Measurements from ENCODE around the gene LCAT. TPM values are rescaled to one million over a fixed set of nuclear protein-coding genes. Genes with fewer than 3 reads are reported as not detected.

The LCAT gene
- total RNA-seq, 4 donors from 2014 or later: 10.8 to 25.8 (median 15.9) TPM

DNA sequence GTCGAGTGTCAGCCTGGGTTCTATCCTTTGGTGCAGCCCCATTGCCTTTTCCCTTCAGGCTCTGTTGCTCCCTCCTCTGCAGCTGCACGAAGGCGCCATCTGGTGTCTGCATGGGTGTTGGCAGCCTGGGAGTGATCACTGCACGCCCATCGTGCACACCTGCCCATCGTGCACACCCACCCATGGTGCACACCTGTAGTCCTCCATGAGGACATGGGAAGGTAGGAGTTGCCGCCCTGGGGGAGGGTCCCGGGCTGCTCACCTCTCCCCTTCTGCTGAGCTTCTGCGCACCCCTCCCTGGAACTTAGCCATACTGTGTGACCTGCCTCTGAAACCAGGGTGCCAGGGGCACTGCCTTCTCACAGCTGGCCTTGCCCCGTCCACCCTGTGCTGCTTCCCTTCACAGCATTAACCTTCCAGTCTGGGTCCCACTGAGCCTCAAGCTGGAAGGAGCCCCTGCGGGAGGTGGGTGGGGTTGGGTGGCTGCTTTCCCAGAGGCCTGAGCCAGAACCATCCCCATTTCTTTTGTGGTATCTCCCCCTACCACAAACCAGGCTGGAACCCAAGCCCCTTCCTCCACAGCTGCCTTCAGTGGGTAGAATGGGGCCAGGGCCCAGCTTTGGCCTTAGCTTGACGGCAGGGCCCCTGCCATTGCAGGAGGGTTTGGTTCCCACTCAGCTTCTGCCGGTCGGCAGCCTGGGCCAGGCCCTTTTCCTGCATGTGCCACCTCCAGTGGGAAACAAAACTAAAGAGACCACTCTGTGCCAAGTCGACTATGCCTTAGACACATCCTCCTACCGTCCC is 15.2 kb downstream of the LCAT start:
- Histone ChIP-seq H3K4me1 (peaks cover 0 to 40% (median 5%) of the 10 kb centered on the region in 3 donors), H3K9me3 (no peaks in the 10 kb centered on the region), H3K4me3 (no peak overlapping the region), H3K36me3 (peaks cover 0 to 66% of the 10 kb centered on the region in 2 donors), H3K27ac (no peak overlapping the region), H3K27me3 (no peaks in the 10 kb centered on the region)
- TF ChIP-seq CTCF (IDR thresholded peaks at IDR 0.05) (peak in 3 of 4 experiments; percentile 73 to 88 (median 84)), POLR2AphosphoS5 (IDR thresholded peaks at IDR 0.05) (no peak)
- ATAC-seq: peak; percentile 56
- WGBS, 2 donors (ENCODE audit: low coverage in 1 of 2): 13 to 43% methylated on average over 1 to 3 of the region's 16 CpGs

GRCh38 chr16:67928147-67928546 is 15.8 kb downstream of the LCAT start:
- H3K27ac ChIP-seq: no peak overlapping the region
- peaks cover 0 to 70% of the 10 kb centered on the region in 2 donors for H3K36me3 ChIP-seq
- ATAC-seq: no peak
- peaks cover 0 to 46% (median 5%) of the 10 kb centered on the region in 3 donors for H3K4me1 ChIP-seq
- H3K9me3 ChIP-seq: no peaks in the 10 kb centered on the region
- TF ChIP-seq CTCF (IDR thresholded peaks at IDR 0.05): no peak
- no peak for TF ChIP-seq POLR2A (IDR thresholded peaks at IDR 0.05)
- TF ChIP-seq EP300 (IDR thresholded peaks at IDR 0.05): no peak
- no peak for TF ChIP-seq POLR2AphosphoS5 (IDR thresholded peaks at IDR 0.05)
- no peak overlapping the region for H3K4me3 ChIP-seq
- WGBS, 2 donors (ENCODE audit: low coverage in 1 of 2): 65 to 100% methylated on average over 1 to 4 of the region's 7 CpGs
- H3K27me3 ChIP-seq: no peaks in the 10 kb centered on the region

- 96% methylated on average over 9 of the region's 22 CpGs; no CpG with 5 or more reads in 1 of the 2 donors for WGBS, 2 donors (ENCODE audit: low coverage in 1 of 2)
- ATAC-seq: no peak
- Histone ChIP-seq H3K27ac (peak overlapping the region in 2 of 4 donors; percentile 9 to 65), H3K27me3 (no peaks in the 10 kb centered on the region), H3K36me3 (peaks cover 0 to 70% of the 10 kb centered on the region in 2 donors), H3K9me3 (no peaks in the 10 kb centered on the region), H3K4me1 (peaks cover 0 to 54% (median 10%) of the 10 kb centered on the region in 3 donors), H3K4me3 (no peak overlapping the region)
- no peak for TF ChIP-seq EP300 (IDR thresholded peaks at IDR 0.05)
- no peak for TF ChIP-seq CTCF (IDR thresholded peaks at IDR 0.05)
- no peak for TF ChIP-seq POLR2A (IDR thresholded peaks at IDR 0.05)
- TF ChIP-seq POLR2AphosphoS5 (IDR thresholded peaks at IDR 0.05): no peak
Measured at GRCh38 chr16:67927131-67927941, 16.6 kb downstream of the LCAT start.

GRCh38 chr16:67926181-67926750 is 17.7 kb downstream of the LCAT start:
- Histone ChIP-seq H3K27me3 (no peaks in the 10 kb centered on the region), H3K4me1 (peaks cover 0 to 64% (median 12%) of the 10 kb centered on the region in 3 donors), H3K9me3 (no peaks in the 10 kb centered on the region), H3K4me3 (no peak overlapping the region), H3K27ac (peak overlapping the region in 3 of 4 donors; percentile 31 to 65 (median 60)), H3K36me3 (peaks cover 0 to 59% of the 10 kb centered on the region in 2 donors)
- WGBS, 2 donors (ENCODE audit: low coverage in 1 of 2): 33 to 45% methylated on average over 1 to 5 of the region's 13 CpGs
- TF ChIP-seq POLR2AphosphoS5 (IDR thresholded peaks at IDR 0.05): no peak
- no peak for TF ChIP-seq CTCF (IDR thresholded peaks at IDR 0.05)
- no peak for TF ChIP-seq EP300 (IDR thresholded peaks at IDR 0.05)
- no peak for TF ChIP-seq POLR2A (IDR thresholded peaks at IDR 0.05)
- no peak for ATAC-seq

Measured in gastroesophageal sphincter (tissue), 4 donors.